Activated CD8-positive, alpha-beta T cell treated with anti-CD3 and anti-CD28 coated beads for 36 hours (primary cell): ENCODE data around the gene ZMIZ1. TPM values are rescaled to one million over a fixed set of nuclear protein-coding genes. Genes with fewer than 3 reads are reported as not detected.
"Not testable (repeated sequence)": the region's sequence is repeated elsewhere in the genome, so short reads cannot be mapped to it uniquely, and the experiment has no call there.

Experiments used
- ATAC-seq: fragments of 200-7000 bp; cut with Tn5 transposase; one replicate; pipeline ENCODE4 v1.10.0; 2021; ENCODE audit warnings: mild to moderate bottlenecking, moderate library complexity
- CTCF ChIA-PET: fragments of 350-600 bp; sonication (Branson Sonifier 250); formaldehyde crosslinking; loops from one replicate; lab custom pipeline; 2021; ENCODE audit warnings: antibody characterized with exemption; lab: Charles Lee
- POLR2A ChIA-PET: fragments of 350-600 bp; sonication (Branson Sonifier 250); formaldehyde crosslinking; loops from one replicate; lab custom pipeline; 2021; ENCODE audit warnings: antibody characterized with exemption; lab: Charles Lee
- DNase-seq: peaks from one replicate; pipeline ENCODE4 v3.0.0-alpha.2; 2020
- H3K27ac Mint-ChIP-seq: one replicate; pipeline ENCODE4 v1.8.0; 2021; ENCODE audit warnings: mild to moderate bottlenecking, mixed read lengths
- H3K27me3 Mint-ChIP-seq: one replicate; pipeline ENCODE4 v1.8.0; 2021; ENCODE audit warnings: mixed read lengths
- H3K36me3 Mint-ChIP-seq: one replicate; pipeline ENCODE4 v1.8.0; 2021; ENCODE audit warnings: low read depth, mixed read lengths
- H3K4me1 Mint-ChIP-seq: one replicate; pipeline ENCODE4 v1.8.0; 2021; ENCODE audit warnings: low read depth, mixed read lengths
- H3K4me3 Mint-ChIP-seq: one replicate; pipeline ENCODE4 v1.8.0; 2021; ENCODE audit warnings: mild to moderate bottlenecking, moderate library complexity, mixed read lengths
- H3K9me3 Mint-ChIP-seq: one replicate; pipeline ENCODE4 v1.8.0; 2021; ENCODE audit warnings: mixed read lengths
- CTCF ChIP-seq: fragments of 200-600 bp; IDR thresholded peaks from one replicate; pipeline ENCODE4 v1.8.0; 2022; ENCODE audit warnings: antibody characterized with exemption, mild to moderate bottlenecking
- intact Hi-C: fragments of 100-400 bp; cut with micrococcal nuclease; formaldehyde crosslinking; loops from one replicate; pipeline ENCODE4 v1.10.0; 2022
- total RNA-seq, 2 experiments: library from RNA; stranded (reverse); gene quantifications; one replicate each; pipeline ENCODE4 v1.2.3, GENCODE V29; 2021

Gene ZMIZ1
- total RNA-seq, 2 experiments from 2014 or later = 46.5 to 52.2 TPM

- intact Hi-C loops = no loop called here
- no peaks in the 10 kb centered on the region for H3K27me3 Mint-ChIP-seq
- ChIA-PET CTCF (no interaction called here), POLR2A (no interaction called here)
- ATAC-seq = no peak
- H3K4me3 Mint-ChIP-seq = no peak overlapping the region
- no peak for TF ChIP-seq CTCF
- no peak for DNase-seq
- H3K36me3 Mint-ChIP-seq = peaks cover 8% of the 10 kb centered on the region
- H3K27ac Mint-ChIP-seq = no peak overlapping the region
- H3K4me1 Mint-ChIP-seq = no peaks in the 10 kb centered on the region
- H3K9me3 Mint-ChIP-seq = no peaks in the 10 kb centered on the region
Observed at GRCh38 chr10:79275431-79275851, 206.7 kb downstream of the ZMIZ1 start.

GRCh38 chr10:79277579-79278269 is 209.0 kb downstream of the ZMIZ1 start:
- H3K4me3 Mint-ChIP-seq = no peak overlapping the region
- ATAC-seq (no peak), DNase-seq (no peak)
- no peaks in the 10 kb centered on the region for H3K9me3 Mint-ChIP-seq
- peaks cover 16% of the 10 kb centered on the region for H3K36me3 Mint-ChIP-seq
- ChIA-PET CTCF (no interaction called here), POLR2A (no interaction called here)
- H3K27me3 Mint-ChIP-seq = no peaks in the 10 kb centered on the region
- no peaks in the 10 kb centered on the region for H3K4me1 Mint-ChIP-seq
- intact Hi-C loops = no loop called here
- H3K27ac Mint-ChIP-seq = no peak overlapping the region
- no peak for TF ChIP-seq CTCF

- H3K36me3 Mint-ChIP-seq = peaks cover 16% of the 10 kb centered on the region
- H3K9me3 Mint-ChIP-seq, ATAC-seq, DNase-seq, H3K27me3 Mint-ChIP-seq, H3K27ac Mint-ChIP-seq, H3K4me3 Mint-ChIP-seq, POLR2A ChIA-PET, intact Hi-C loops, H3K4me1 Mint-ChIP-seq, CTCF ChIA-PET: not testable (repeated sequence)
Observed at GRCh38 chr10:79279047-79279446, 210.3 kb downstream of the ZMIZ1 start.

- H3K9me3 Mint-ChIP-seq = no peaks in the 10 kb centered on the region
- no peak overlapping the region for H3K4me3 Mint-ChIP-seq
- TF ChIP-seq CTCF = no peak
- H3K36me3 Mint-ChIP-seq = peaks cover 30% of the 10 kb centered on the region
- ChIA-PET CTCF (interaction anchor here (1.2 to 1.5 kb wide), 2 partner anchors 38 to 120 kb away, joined by 3 read pairs; no protein-coding TSS in a partner anchor), POLR2A (interaction anchor here (0.8 kb wide), 1 partner anchor 20 kb away, joined by 3 read pairs; no protein-coding TSS in a partner anchor)
- no peak for ATAC-seq
- intact Hi-C loops = no loop called here
- no peak for DNase-seq
- H3K4me1 Mint-ChIP-seq = peaks cover 20% of the 10 kb centered on the region
- no peaks in the 10 kb centered on the region for H3K27me3 Mint-ChIP-seq
- no peak overlapping the region for H3K27ac Mint-ChIP-seq
Observed at GRCh38 chr10:79280956-79281355, 212.2 kb downstream of the ZMIZ1 start.

- CTCF ChIA-PET = interaction anchor here (0.9 to 1.5 kb wide), 2 partner anchors 9 to 39 kb away, joined by 3 read pairs; no protein-coding TSS in a partner anchor
Observed at GRCh38 chr10:79282388-79282787, 213.6 kb downstream of the ZMIZ1 start.

More at GRCh38 chr10:79282388-79282787, 213.6 kb downstream of the ZMIZ1 start:
- ATAC-seq (no peak), DNase-seq (no peak)
- no peak for TF ChIP-seq CTCF
- Mint-ChIP-seq H3K36me3 (peaks cover 37% of the 10 kb centered on the region), H3K27ac (no peak overlapping the region), H3K27me3 (no peaks in the 10 kb centered on the region), H3K4me1 (peaks cover 35% of the 10 kb centered on the region), H3K4me3 (no peak overlapping the region), H3K9me3 (no peaks in the 10 kb centered on the region)
- intact Hi-C loops = no loop called here
- POLR2A ChIA-PET = no interaction called here
